Astrocyte (in vitro differentiated cells and primary cell): ENCODE measurements around the gene MIAT.

Experiments
- CTCF ChIP-seq: IDR thresholded peaks from 2 replicates; pipeline ENCODE4 v1.5.1; 2011; ENCODE audit warnings: low read depth, mild to moderate bottlenecking, inconsistent platforms, low read length, moderate library complexity; ENCODE audit not compliant: insufficient read depth
- EZH2 ChIP-seq: IDR thresholded peaks from 2 replicates; pipeline ENCODE4 v1.6.1; 2012; ENCODE audit warnings: mild to moderate bottlenecking, low read length, inconsistent platforms; ENCODE audit not compliant: insufficient read depth

- no peak for TF ChIP-seq CTCF
- TF ChIP-seq EZH2: no peak
Observed at GRCh38 chr22:26658161-26658560, 773 bp downstream of the MIAT start.
